Upper lobe of left lung (tissue), 6 donors: ENCODE measurements around the gene SH3YL1. TPM values are rescaled to one million over a fixed set of nuclear protein-coding genes. Genes with fewer than 3 reads are reported as not detected.

Experiments used
- ATAC-seq, 2 donors: fragments of 200-7000 bp; cut with Tn5 transposase; one replicate each; pipeline ENCODE4 v1.9.1; 2022; ENCODE audit warnings: mild to moderate bottlenecking in 2 of 2, moderate library complexity in 2 of 2; ENCODE audit not compliant: low FRiP score in 2 of 2
- DNase-seq, 2 donors: peaks; one replicate each; pipeline ENCODE4 v3.0.0-alpha.2; 2019 to 2020
- H3K27ac ChIP-seq, 4 donors: fragments of 200-600 bp; sonication (generic); one replicate each; pipeline ENCODE4 v1.5.1; 2016 to 2019
- H3K27me3 ChIP-seq, 4 donors: fragments of 200-600 bp; sonication (generic); one replicate each; pipeline ENCODE4 v1.5.1; 2017 to 2019
- H3K36me3 ChIP-seq, 4 donors: fragments of 200-600 bp; sonication (generic); one replicate each; pipeline ENCODE4 v1.5.1; 2016 to 2019
- H3K4me1 ChIP-seq, 4 donors: fragments of 200-600 bp; sonication (generic); one replicate each; pipeline ENCODE4 v1.5.1; 2018 to 2019
- H3K4me3 ChIP-seq, 4 donors: fragments of 200-600 bp; sonication (generic); one replicate each; pipeline ENCODE4 v1.5.1; 2017 to 2019; ENCODE audit warnings: mild to moderate bottlenecking in 2 of 4, moderate library complexity in 1 of 4
- H3K9me3 ChIP-seq, 4 donors: fragments of 200-600 bp; sonication (generic); one replicate each; pipeline ENCODE4 v1.5.1; 2018 to 2019
- CTCF ChIP-seq, 6 experiments: fragments of 450-650 bp in 4 of 6; fragments of 200-600 bp in 2 of 6; sonication (generic) in 2 of 6; IDR thresholded peaks; one replicate each; pipeline ENCODE4 v1.5.1; 2016 to 2019; ENCODE audit warnings: antibody characterized with exemption in 6 of 6
- EP300 ChIP-seq, 4 donors: sonication (generic); formaldehyde crosslinking; IDR thresholded peaks; one replicate each; pipeline ENCODE4 v1.5.1; 2017; ENCODE audit warnings: antibody characterized with exemption in 4 of 4, control low read depth in 2 of 4
- POLR2A ChIP-seq, 4 donors: fragments of 450-650 bp; IDR thresholded peaks; one replicate each; pipeline ENCODE4 v1.5.1; 2016 to 2017; ENCODE audit warnings: antibody characterized with exemption in 4 of 4, mild to moderate bottlenecking in 2 of 4
- POLR2AphosphoS5 ChIP-seq, 2 donors: sonication (generic); formaldehyde crosslinking; IDR thresholded peaks; one replicate each; pipeline ENCODE4 v1.5.1; 2017; ENCODE audit warnings: antibody characterized with exemption in 2 of 2
- WGBS, 2 donors: methylation state at CpG; one replicate each; pipeline ENCODE4 v1.1.5; 2017 to 2018; 5-methylcytosine and 5-hydroxymethylcytosine counted together
- total RNA-seq, 6 donors: library from RNA; depleted of rRNA in 4 of 6; stranded (reverse); fragments of >200 nt in 4 of 6; gene quantifications; one replicate each; pipeline versions ENCODE4 v1.1.0 to v1.2.1, GENCODE V29; 2016 to 2021
- donor health status: DM: no; HTN: no; CAD: no; lungs with moderate emphysema.
- donor health status: DM: no; HTN: yes; CAD: no; lungs with severe emphysema.

Gene SH3YL1
- total RNA-seq, 6 donors from 2014 or later = 30.5 to 140 (median 89.2) TPM

- no peak for ATAC-seq
- no peak for DNase-seq
- Histone ChIP-seq H3K27me3 (peaks cover 0 to 14% (median 9%) of the 10 kb centered on the region in 4 donors), H3K4me3 (no peak overlapping the region), H3K4me1 (peaks cover 17 to 31% (median 20%) of the 10 kb centered on the region in 4 donors), H3K9me3 (no peaks in the 10 kb centered on the region), H3K36me3 (peaks cover 0 to 32% (median 18%) of the 10 kb centered on the region in 4 donors), H3K27ac (no peak overlapping the region)
- WGBS, 2 donors = 94 to 100% methylated on average over 4 of the region's 4 CpGs
- TF ChIP-seq POLR2A (IDR thresholded peaks at IDR 0.05) (no peak), CTCF (IDR thresholded peaks at IDR 0.05) (no peak), POLR2AphosphoS5 (IDR thresholded peaks at IDR 0.05) (no peak), EP300 (IDR thresholded peaks at IDR 0.05) (no peak)
These were observed 20.4 kb upstream of the SH3YL1 start for GRCh38 chr2:283996-284794.

- H3K4me3 ChIP-seq = no peak overlapping the region
- TF ChIP-seq CTCF (IDR thresholded peaks at IDR 0.05) (no peak), POLR2AphosphoS5 (IDR thresholded peaks at IDR 0.05) (no peak), EP300 (IDR thresholded peaks at IDR 0.05) (no peak), POLR2A (IDR thresholded peaks at IDR 0.05) (no peak)
- no peak for ATAC-seq
- peaks cover 0 to 2% (median 2%) of the 10 kb centered on the region in 4 donors for H3K27me3 ChIP-seq
- H3K4me1 ChIP-seq = peaks cover 8 to 20% (median 14%) of the 10 kb centered on the region in 4 donors
- DNase-seq = no peak
- no peaks in the 10 kb centered on the region for H3K9me3 ChIP-seq
- H3K36me3 ChIP-seq = peaks cover under 1 to 48% (median 25%) of the 10 kb centered on the region in 4 donors
- H3K27ac ChIP-seq = no peak overlapping the region
- WGBS, 2 donors = 90 to 93% methylated on average over 12 of the region's 12 CpGs
These were observed 18.8 kb upstream of the SH3YL1 start for GRCh38 chr2:282371-283263.

DNA sequence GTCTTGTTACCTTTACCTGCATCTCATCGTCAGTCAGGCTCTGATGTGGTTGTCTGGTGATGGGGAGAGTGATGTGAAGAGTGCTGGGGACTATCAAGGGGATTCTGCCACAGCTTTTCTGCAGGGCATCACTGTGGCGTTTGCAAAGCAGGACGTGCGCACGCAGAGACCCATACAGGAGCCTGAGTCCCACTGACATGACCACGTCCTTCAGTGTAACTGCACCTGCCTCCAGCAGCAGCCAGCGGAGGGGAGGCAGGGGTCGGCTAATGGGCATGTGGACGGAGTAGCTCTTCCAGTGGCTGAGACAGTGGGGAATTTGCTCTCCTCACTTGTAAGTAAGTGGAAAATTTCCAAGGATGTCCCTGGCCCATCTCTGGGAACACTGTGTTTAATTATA is 17.5 kb upstream of the SH3YL1 start:
- H3K27ac ChIP-seq = no peak overlapping the region
- WGBS, 2 donors = 97% methylated on average over 9 of the region's 9 CpGs
- DNase-seq (no peak), ATAC-seq (no peak)
- no peaks in the 10 kb centered on the region for H3K9me3 ChIP-seq
- no peaks in the 10 kb centered on the region for H3K27me3 ChIP-seq
- TF ChIP-seq POLR2A (IDR thresholded peaks at IDR 0.05) (no peak), POLR2AphosphoS5 (IDR thresholded peaks at IDR 0.05) (no peak), CTCF (IDR thresholded peaks at IDR 0.05) (no peak), EP300 (IDR thresholded peaks at IDR 0.05) (no peak)
- H3K4me1 ChIP-seq = peaks cover 0 to 11% (median 5%) of the 10 kb centered on the region in 4 donors
- H3K36me3 ChIP-seq = peaks cover 7 to 61% (median 36%) of the 10 kb centered on the region in 4 donors
- no peak overlapping the region for H3K4me3 ChIP-seq

DNA sequence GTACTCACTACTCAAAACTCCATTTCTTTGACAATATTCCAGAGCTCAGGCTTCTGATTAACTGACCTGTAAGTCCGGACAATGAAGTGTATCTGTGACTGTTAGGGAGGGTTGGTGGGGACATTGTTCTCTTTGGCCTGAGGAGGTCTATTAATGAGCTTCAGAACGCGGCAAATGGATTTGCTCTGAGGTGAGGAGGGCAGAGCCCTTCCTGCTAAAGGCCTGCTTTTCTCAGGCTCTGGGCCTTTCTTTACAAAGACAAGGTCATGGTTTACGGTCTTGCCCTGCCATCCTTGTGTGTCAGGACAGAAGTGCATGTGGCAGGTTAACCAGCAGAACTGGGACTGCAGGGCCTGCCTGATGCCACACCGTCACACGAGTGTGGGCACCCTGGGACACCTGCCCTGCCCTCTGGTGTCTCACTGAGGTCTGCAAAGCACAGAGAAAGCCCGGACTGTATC is 16.8 kb upstream of the SH3YL1 start:
- no peak overlapping the region for H3K4me3 ChIP-seq
- TF ChIP-seq POLR2AphosphoS5 (IDR thresholded peaks at IDR 0.05) = no peak
- no peak for TF ChIP-seq EP300 (IDR thresholded peaks at IDR 0.05)
- no peak for TF ChIP-seq CTCF (IDR thresholded peaks at IDR 0.05)
- no peak for TF ChIP-seq POLR2A (IDR thresholded peaks at IDR 0.05)
- ATAC-seq (no peak), DNase-seq (no peak)
- H3K4me1 ChIP-seq = peaks cover 0 to 11% (median 5%) of the 10 kb centered on the region in 4 donors
- 68 to 74% methylated on average over 6 to 7 of the region's 7 CpGs for WGBS, 2 donors
- H3K27ac ChIP-seq = no peak overlapping the region
- no peaks in the 10 kb centered on the region for H3K9me3 ChIP-seq
- H3K27me3 ChIP-seq = no peaks in the 10 kb centered on the region
- H3K36me3 ChIP-seq = peaks cover 7 to 68% (median 39%) of the 10 kb centered on the region in 4 donors
